ENCODE measurements around the gene CSNK2A3. TPM values are rescaled to one million over a fixed set of nuclear protein-coding genes. Genes with fewer than 3 reads are reported as not detected.

Gene CSNK2A3
- total RNA-seq, 2 experiments from 2014 or later = 3.3 to 3.6 TPM

DNA sequence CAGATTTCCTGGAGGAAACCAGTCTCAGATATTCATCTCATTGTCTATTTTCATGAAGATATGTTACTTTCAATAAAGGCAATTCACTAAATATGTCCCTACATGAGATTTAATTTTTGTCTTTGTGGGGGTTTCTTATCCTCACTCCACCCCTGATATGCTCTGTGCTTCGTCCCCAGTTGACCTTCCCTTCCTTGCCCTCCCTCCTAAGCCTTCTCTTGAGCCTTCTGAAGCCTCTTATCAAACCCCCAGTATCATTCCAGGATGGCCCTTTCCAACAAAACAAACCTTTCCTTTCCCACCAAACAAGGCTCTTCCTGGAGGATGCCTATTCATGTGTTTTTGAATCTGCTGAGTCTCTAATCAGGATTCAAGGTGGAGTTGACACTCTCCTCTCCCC, 44.8 kb downstream of the CSNK2A3 start:
- CTCF ChIA-PET = no interaction called here
- POLR2A ChIA-PET = no interaction called here
- no peak overlapping the region for H3K27ac Mint-ChIP-seq
- no peaks in the 10 kb centered on the region for H3K36me3 Mint-ChIP-seq (ENCODE audit: low read depth)
- H3K4me1 Mint-ChIP-seq (ENCODE audit: low read depth) = peaks cover 11% of the 10 kb centered on the region
- peaks cover 13% of the 10 kb centered on the region for H3K9me3 Mint-ChIP-seq (ENCODE audit: insufficient read depth)
- ATAC-seq = no peak
- H3K27me3 Mint-ChIP-seq (ENCODE audit: low read depth) = no peaks in the 10 kb centered on the region
- no peak for DNase-seq
- H3K4me3 Mint-ChIP-seq = no peak overlapping the region

DNA sequence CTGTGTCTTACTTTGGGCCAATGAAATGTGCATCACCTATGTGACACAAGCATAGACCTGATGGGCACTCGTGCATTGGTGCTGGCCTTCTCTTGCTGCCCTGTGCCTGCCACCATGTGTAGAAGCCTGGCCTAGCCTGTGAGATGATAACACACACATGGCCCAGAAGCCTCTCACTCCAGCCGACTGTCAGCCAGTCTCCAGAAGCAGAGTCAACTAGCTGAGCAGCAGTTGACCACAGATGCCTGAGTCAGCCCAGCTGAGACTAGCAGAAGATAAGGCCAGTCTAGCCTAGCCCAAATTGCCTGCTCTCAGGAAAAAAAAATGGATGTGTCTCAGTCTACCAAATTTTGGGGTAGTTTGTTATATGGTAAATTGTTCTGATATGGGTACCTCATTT, 46.2 kb downstream of the CSNK2A3 start:
- DNase-seq (no peak), ATAC-seq (no peak)
- POLR2A ChIA-PET = no interaction called here
- Mint-ChIP-seq H3K27ac (no peak overlapping the region), H3K4me3 (no peak overlapping the region), H3K9me3 (ENCODE audit: insufficient read depth) (peaks cover 13% of the 10 kb centered on the region), H3K27me3 (ENCODE audit: low read depth) (no peaks in the 10 kb centered on the region), H3K4me1 (ENCODE audit: low read depth) (peaks cover 11% of the 10 kb centered on the region), H3K36me3 (ENCODE audit: low read depth) (no peaks in the 10 kb centered on the region)
- CTCF ChIA-PET = no interaction called here

DNA sequence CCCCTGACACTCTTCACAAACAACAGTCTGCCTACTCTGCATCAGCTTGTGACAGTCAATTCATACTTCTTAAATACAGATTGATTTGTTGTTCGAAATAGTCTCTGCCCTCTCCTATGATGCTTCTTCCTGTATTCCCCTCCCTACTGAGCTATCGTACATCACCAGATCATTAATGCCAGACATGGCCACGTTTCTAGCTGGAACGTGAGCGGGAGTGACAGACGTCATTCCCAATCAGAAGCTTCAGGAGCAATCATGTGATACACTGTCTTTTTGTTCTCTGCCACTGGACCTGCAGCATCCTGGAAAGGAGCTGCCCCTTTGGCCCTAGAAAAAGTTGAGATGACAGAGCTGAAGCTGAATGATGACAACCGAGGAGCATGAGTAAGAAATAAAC, 48.5 kb downstream of the CSNK2A3 start:
- H3K27me3 Mint-ChIP-seq (ENCODE audit: low read depth) = no peaks in the 10 kb centered on the region
- CTCF ChIA-PET = no interaction called here

GRCh38 chr11:11302565-11302964, 50.5 kb downstream of the CSNK2A3 start:
- Mint-ChIP-seq H3K27ac (no peak overlapping the region), H3K4me1 (ENCODE audit: low read depth) (no peaks in the 10 kb centered on the region), H3K4me3 (no peak overlapping the region), H3K36me3 (ENCODE audit: low read depth) (no peaks in the 10 kb centered on the region), H3K9me3 (ENCODE audit: insufficient read depth) (no peaks in the 10 kb centered on the region), H3K27me3 (ENCODE audit: low read depth) (no peaks in the 10 kb centered on the region)
- no peak for DNase-seq
- CTCF ChIA-PET = no interaction called here
- no peak for ATAC-seq
- POLR2A ChIA-PET = no interaction called here

More for the DNA sequence above, 48.5 kb downstream of the CSNK2A3 start:
- DNase-seq = no peak
- Mint-ChIP-seq H3K36me3 (ENCODE audit: low read depth) (no peaks in the 10 kb centered on the region), H3K9me3 (ENCODE audit: insufficient read depth) (no peaks in the 10 kb centered on the region), H3K27ac (no peak overlapping the region), H3K4me1 (ENCODE audit: low read depth) (peaks cover 2% of the 10 kb centered on the region), H3K4me3 (no peak overlapping the region)
- POLR2A ChIA-PET = no interaction called here
- ATAC-seq = no peak
